ENCODE results near the gene CUX1.
"Not testable (repeated sequence)": the region's sequence is repeated elsewhere in the genome, so short reads cannot be mapped to it uniquely, and the experiment has no call there.

Gene CUX1

DNA sequence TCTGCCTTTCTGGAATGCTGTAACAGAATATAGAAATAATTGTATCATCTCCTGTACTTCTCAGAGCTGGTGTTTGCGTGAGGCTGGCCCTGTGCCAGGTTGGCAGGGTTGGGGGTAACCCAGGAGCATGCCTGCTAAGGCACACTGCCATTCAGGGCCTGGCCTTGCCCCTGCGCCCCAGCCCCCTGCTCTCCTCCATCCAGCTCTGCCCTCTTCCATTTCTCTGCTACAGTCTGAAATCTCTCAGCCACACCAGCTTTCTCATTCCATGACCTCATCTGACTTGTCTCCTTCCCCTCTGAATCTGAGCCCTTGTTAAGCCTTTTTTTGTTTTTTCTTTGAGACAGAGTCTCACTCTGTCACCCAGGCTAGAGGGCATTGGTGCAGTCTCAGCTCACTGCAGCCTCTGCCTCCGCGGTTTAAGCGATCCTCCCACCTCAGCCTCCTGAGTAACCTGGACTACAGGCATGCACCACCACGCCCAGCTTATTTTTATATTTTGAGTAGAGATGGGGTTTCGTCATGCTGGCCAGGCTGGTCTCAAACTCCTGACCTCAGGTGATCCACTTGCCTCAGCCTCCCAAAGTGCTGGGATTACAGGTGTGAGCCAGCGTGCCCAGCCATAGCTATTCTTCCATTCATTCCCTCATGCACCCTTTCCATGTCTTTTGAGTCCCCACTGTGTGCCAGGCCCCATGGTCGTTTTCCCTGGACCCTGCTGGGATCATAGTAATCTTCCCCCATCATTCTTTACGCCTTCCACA, 206.8 kb downstream of the CUX1 start:
- DNase-seq = no peak

DNA sequence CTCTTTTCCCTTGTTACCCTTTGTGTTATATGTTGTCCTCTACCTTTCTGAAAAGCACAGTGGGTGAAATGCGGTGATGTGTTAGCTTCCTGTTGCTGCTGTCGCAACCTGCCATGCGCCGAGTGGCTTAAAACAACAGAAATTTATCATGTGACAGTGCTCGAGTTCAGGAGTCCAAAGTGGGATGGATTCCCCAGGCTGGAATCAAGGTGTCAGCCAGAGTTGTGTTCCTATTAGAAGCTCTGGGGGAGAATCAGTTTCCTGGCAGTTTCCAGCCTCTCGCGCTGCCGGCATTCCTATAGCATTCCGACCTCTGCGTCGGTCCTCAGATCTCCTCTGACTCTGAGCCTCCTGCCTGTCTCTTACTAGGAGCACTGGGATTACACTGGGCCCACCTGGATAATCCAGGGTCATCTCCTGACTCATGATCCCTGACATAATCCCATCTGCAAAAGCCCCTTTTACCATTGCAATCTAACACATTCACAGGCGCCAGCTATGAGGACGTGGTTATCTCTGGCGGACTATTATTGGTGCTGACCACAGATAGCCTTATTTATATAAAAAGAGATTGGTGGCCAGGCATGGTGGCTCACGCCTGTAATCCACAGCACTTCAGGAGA, 207.5 kb downstream of the CUX1 start:
- DNase-seq = no peak

DNA sequence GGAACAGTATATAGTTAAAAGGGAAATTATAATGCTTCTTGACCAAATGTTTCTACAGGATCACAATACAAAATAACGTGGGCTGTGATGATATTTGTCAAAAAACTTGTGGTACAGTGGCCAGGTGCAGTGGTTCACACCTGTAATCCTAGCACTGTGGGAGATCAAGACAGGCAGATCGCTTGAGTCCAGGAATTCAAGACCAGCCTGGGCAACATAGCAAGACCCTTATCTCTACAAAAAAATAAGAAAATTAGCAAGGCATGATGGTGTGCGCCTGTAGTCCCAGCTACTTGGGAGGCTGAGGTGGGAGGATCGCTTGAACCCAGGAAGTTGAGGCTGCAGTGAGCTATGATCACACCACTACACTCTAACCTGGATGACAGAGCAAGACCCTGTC, 208.4 kb downstream of the CUX1 start:
- DNase-seq = not testable (repeated sequence)

DNA sequence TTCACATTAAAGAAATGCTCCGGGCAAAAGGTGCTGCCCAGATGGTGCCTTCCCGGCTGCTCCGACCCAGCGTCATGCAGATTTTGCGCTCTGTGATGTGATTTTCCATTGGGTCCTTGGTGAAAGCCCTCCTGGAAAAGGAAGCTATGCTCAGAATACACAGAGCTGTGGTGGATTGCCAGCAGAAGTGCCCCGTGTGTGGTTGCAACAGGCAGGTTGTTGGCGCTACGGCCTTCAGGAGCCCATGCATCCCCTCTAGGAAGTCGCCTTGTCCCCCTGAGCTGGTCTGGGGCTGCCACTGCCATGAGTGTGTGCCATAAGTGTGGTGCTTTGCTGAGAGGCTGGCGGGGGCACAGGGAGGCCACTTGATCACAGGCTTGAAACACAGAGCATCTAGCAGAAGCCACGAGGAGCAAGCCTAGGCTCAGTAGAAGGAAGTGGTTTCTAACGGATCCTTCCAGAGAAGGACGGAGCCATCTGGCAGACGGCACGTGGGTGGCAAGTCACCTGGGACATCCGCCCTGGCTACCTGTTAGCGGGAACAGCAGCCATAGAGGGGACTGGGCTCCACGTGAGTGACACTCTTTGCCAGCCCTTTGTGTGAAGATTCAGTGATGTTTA, 210.9 kb downstream of the CUX1 start:
- DNase-seq = peak in 1 of 5 donors; percentile 11

DNA sequence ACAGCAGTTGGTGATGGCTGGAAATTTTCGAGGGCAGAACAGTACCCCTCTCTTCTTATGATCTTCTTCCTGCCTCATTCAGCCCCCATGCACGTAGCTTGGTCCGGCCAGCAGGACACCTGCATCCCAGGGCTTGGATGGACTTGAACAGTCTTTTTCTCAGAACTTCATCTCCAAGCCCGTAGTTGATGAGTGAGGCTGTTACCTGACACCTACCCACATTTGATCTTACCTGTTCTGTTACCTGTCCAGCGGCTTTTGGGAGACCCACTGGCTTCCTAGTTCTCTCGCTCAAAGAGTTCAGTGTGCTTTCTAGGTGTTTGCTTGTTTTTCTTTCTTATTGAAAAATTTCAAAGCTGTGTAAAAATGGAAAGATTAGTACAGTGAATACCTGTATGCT, 212.2 kb downstream of the CUX1 start:
- no peak for DNase-seq

DNA sequence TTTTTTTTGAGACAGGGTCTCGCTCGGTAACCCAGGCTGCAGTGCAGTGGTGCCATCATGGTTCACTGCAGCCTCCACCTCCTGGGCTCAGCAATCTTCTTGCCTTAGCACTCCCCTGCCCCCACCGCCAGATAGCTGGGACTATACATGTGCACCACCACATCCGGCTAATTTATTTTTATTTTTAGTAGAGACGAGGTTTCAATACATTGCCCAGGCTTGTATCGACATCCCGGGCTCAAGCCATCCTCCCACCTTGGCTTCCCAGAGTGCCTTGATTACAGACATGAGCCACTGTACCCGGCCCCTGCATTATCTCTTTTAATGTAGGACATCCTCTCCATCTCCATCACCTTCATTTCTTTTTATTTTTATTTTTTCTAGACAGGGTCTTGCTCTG, 213.3 kb downstream of the CUX1 start:
- no peak for DNase-seq

DNA sequence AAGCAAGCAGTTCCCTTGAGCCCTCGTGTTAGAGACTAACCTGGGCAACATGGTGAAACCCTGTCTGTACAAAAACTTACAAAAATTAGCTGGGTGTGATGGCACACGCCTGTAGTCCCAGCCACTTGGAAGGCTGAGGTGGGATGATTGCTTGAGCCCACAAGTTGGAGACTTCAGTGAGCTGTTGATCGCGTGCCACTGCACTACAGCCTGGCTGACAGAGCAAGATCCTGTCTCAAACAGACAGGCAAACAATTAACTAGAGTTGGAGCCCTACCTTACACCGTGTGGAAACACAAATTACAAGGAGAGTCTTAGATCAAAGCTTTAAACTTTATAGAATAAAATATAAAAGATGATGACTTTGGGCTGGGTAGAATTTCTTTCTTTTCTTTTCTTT, 219.5 kb downstream of the CUX1 start:
- DNase-seq = no peak

DNA sequence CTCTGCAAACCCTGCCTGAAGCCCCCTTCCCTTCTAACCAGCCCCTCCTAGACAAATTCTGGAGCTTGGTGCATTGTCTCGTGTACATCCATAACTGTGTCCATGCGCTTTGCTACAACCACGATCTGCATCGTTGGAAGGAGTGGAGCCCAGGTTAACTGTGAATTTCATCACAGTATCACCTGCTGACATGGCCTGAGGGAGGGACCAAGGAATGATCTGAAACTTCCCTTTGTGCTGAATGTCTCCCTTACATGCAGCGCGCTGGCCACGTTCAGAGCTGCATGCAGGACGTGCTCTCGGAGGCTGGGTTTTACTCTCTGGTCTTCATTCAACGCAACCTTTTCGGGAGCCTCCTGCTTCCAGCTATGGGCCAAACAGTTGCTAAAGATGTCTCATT, 222.3 kb downstream of the CUX1 start:
- no peak for DNase-seq

DNA sequence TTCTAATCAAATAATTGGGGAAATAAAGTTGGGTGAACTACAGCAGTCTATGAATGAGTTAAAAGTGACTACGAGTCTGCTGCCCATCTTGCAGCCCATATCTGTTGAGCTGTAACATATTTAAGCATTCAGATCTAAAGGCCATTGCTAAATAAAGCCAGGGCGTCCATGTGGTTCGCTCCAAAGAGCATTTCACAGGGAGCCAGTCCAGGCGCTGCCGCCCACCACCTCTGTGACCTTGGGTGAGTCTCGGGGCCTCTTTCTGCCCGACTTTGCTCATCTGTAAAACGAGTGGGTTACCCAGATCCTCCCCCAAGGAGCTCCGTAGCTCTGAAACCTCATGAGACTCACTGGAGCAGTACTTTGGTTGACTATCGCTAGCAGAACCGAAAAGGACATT, 223.1 kb downstream of the CUX1 start:
- no peak for DNase-seq

DNA sequence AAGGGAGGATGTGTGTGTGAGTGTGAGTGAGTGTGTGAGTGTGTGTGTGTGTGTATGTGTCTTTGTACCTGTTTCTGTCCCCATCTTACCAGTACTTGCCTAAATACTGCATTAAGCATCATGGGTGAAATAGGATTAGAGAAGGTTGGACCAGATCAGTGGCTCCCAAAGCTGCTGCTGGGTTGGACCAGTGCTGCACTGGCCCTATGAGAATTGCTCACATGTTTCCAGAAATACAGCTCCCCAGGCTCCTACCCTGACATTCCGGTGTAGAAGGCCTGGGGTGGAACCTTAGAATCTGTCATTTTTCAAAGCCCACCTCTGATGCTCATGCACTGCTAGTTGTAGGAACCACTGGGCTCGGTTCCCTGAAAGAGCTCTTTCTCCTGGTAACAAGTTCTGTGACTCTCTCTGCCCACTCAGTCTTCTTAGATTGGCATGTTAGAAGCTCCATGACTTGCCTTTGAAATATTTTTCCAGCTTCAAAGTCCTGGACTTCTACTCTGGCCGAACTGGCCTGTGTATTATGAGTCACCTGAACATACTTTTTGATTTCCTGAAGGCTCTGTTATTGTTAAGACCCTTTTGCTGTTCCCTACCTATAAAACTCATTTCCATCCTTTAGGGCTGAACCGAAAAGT, 224.7 kb downstream of the CUX1 start:
- DNase-seq = no peak

DNA sequence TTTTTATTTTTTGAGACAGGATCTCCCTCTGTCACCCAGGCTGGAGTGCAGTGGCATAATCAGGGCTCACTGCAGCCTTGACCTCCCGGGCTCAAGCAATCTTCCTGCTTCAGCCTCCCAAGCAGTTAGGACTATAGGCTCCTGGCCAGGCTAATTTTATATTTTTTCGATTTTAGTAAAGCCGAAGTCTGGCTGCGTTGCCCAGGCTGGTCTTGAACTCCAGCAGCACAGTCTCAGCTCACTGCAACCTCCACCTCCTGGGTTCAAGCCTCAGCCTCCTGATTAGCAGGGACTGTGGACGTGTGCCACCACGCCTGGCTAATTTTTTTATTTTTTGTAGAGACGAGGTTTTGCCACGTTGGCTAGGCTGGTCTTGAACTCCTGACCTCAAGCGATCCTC, 225.4 kb downstream of the CUX1 start:
- DNase-seq = not testable (repeated sequence)

DNA sequence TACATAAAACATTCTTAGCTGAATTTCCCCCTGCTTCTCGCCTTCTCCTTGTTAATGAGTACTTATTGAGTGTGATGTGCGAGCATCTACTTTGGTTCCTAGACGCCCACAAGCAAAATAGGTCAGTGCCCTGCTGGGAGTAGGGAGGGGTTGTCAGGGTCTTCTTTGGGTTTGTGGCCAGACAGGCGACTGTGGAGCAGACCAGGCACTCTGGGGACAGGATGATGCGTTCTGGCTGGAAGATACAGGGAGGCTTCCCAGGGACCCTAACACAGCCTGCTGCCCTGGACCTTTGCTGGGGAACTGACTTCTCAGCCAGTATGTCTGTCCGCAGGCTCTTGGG, 227.2 kb downstream of the CUX1 start:
- no peak for DNase-seq

DNA sequence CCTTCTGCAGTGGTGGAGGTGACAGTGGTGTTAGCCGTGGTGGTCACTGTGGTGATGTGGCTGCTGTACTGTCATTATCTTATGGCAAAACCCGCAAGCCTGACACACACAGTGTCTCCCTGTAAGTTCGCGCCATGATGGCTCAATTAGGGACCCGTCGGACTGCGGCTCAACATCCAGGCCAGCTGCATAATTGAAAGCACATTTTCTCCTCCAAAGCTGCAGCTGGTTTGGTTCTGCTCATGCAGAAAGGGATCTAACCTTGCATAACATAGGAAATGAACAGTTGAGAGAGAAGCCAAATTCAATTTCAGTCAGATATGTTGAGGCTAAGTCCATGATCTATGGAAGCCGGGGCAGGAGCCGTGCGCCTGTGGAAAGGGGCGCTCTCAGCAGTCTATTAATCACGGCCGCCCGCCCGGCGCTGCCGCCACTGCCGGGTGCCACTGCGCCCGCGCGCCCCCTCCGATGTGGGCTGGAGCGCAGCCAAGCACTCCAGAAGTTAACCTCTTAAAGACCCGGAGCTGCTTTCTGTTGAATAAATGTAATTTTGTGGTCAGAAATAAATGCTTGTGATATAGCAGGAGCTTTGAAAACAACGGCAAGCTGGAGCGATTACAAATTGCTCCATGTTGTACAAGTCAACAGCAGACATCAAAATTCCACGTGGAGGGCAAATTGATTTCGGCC, 227.7 kb downstream of the CUX1 start:
- no peak for DNase-seq

DNA sequence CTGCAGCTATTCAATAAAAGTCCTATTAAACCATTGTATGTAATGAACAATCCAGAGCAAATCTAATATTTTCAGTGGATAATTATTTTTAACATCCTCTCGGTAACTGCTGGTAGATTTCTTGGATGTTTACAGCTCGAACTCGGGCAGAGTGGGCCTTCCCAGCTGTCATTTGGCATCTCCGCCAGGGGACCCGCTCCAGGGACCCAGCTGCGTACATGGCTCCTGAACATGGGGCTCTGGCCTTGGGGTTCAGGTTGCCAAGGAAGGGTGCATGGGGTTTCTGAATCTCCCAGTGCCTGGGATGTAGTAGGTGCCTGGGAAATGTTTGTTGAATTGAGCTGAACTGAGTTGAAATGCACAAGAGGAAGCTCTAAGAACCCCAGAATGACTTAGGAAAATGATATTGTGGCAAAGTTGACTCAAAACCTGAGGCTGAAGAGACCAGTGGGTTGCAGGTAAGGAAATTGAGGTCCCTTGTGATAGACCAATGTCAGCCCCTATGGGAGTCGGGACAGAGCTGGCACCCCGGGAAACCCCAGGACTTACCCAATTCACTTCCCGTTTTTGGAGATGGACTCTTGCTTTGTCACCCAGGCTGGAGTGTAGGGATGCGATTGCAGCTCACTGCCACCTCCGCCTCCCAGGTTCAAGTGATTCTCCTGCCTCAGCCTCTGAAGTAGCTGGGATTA, 228.4 kb downstream of the CUX1 start:
- DNase-seq = no peak

DNA sequence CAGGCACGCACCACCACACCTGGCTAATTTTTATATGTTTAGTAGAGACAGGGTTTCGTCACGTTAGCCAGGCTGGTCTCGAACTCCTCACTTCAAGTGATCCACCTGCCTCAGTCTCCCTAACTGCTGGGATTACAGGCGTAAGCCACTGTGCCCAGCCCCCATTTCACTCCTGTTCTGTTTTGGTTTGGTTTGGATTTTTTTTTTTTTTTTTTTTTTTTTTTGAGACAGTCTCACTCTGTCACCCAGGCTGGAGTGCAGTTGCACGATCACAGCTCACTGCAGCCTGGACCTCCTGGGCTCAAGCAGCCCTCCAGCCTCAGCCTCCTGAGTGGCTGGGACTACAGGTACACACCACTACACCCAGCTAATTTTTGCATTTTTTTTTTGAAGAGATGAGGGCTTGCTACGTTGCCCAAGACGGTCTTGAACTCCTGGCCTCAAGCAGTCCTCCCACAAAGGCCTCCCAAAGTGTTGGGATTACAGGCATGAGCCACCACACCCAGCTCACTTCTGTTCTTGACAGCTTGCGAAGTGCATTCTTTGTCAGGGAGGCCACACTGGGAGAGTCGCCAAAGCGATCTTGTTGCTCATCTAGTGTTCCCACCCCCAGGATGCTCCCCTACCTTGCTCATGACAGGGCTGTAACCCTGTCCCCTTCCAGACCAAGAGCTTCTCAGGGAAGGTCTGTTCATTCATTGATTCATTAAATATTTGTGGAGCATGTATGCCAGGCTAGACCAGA, 229.1 kb downstream of the CUX1 start:
- no peak for DNase-seq

DNA sequence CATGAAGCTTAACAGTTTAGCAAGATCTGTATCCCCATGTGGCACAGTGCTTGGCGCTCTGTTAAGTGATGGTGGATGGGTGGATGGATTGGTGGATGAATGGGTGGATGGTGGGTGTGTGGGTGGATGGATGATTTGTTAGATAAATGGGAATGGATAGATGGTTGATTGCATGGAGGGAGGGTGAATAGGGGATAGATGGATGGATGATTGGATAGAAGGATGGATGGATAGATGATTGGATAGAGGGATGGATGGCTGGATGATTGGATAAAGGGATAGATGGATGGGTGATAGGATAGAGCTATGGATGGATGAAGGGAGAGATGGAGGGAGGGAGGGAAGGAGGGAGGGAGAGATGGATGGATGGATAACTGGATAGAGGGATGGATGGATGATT, 229.7 kb downstream of the CUX1 start:
- DNase-seq = no peak

DNA sequence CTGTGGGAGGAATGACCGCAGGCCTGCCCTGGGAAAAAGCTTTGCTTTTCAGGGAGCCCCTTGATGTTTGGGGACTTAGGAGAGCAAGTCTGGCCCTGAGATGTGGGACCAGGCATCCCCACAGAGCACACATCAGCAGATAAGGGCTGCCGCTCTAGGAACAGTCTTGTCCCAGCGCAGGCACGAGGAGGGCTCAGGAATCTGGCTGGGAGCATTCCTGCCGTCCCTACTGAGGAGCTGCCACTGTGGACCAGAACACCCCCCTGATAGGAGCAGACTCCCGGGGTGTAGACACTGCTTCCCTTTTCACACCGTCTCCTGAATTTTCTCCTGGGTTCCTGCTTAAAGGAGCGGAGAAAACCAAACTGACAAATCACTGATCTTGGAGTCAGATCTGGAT, 232.3 kb downstream of the CUX1 start:
- no peak for DNase-seq

DNA sequence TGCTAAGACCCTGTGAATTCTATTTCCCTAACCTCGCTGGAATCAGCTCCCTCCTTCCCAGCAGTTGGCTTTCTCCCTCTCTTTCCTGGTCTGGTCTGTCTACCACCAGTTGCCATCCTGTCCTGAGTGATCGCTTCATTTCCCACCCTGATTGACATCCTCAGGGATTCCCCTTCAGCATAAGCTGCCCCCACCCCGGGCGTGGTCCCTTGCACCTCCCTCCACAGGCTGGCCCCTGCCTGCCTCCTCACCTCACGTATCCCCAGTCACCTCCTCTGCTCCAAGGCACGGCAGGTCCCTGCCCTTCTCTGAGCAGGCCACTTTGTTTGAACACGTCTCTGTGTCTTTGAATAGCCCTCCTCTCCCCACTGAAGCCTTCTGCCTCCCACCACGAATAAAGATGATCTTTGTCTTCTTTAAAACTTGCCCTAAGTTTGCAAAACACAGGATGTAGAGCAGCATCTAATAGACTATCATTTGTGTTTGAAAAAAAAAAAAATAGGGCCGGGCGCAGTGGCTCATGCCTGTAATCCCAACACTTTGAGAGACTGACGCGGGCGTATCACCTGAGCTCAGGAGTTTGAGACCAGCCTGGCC, 233.5 kb downstream of the CUX1 start:
- DNase-seq = no peak

DNA sequence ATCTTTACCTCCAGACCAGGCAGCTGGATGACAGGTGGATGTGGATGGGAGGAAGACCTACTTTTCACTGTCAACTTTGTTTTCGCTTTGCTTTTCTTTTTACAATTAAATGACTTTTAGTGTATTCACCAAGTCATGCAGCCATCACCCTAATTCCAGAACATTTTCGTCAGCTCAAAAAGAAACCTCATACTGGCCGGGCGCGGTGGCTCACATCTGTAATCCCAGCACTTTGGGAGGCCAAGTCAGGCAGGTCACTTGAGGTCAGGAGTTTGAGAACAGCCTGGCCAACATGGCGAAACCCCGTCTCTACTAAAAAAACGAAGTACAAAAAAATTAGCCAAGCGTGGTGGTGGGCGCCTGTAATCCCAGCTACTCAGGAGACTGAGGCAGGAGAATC, 234.3 kb downstream of the CUX1 start:
- DNase-seq = not testable (repeated sequence)

DNA sequence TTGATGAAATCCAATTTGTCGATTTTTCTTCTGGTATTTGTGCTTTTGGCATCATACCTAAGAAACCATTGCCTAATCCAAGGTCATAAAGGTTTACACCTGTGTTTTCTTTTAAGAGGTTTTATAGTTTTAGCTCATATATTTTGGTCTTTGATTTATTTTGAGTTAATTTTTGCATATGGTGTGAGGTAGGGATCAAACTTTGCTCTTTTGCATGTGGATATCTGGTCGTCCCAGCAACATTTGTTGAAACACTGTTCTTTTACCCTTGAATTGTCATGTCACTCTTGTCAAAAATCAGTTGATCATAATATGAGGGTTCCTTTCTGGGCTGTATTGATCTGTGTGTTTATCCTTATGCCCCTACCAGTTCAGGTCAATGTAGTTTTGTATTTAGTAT, 236.7 kb downstream of the CUX1 start:
- DNase-seq = no peak

DNA sequence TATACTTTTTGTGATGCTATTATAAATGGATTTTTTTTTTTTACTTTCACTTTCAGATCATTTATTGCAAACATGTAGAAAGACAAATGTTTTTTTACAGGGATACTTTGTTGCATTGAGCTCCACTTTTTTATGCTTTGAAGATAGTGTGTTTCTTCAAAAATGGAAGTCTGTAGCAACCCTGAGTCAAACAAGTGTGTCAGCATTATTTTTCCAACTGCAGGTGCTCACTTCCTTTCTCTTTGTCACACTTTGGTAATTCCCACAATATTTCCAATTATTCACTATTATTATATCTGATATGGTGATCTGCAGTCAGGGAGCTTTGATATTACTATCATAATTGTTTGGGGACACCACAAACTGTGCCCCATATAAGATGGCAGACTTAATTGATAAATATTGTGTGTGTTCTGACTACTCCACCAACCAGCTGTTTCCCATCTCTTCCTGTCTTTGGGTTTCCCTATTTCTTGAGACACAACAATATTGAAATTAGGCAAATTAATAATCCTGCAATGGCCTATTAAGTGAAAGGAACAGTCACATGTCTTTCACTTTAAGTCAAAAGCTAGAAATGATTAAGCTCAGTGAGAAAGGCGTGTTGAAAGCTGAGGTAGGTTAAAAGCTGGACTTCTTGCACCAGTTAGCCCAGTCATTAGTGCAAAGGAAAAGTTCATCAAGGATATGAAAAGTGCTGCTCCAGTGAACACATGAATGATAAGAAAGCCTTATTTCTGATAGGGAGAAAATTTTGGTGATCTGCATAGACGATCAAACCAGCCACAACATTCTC, 238.0 kb downstream of the CUX1 start:
- no peak for DNase-seq
